RKO (cell line): ENCODE results near the gene ABCC3.

Experiments used
- DNase-seq: peaks from one replicate; pipeline ENCODE4 v3.0.0-alpha.2; 2016; ENCODE audit warnings: low spot score

Gene ABCC3, protein sequence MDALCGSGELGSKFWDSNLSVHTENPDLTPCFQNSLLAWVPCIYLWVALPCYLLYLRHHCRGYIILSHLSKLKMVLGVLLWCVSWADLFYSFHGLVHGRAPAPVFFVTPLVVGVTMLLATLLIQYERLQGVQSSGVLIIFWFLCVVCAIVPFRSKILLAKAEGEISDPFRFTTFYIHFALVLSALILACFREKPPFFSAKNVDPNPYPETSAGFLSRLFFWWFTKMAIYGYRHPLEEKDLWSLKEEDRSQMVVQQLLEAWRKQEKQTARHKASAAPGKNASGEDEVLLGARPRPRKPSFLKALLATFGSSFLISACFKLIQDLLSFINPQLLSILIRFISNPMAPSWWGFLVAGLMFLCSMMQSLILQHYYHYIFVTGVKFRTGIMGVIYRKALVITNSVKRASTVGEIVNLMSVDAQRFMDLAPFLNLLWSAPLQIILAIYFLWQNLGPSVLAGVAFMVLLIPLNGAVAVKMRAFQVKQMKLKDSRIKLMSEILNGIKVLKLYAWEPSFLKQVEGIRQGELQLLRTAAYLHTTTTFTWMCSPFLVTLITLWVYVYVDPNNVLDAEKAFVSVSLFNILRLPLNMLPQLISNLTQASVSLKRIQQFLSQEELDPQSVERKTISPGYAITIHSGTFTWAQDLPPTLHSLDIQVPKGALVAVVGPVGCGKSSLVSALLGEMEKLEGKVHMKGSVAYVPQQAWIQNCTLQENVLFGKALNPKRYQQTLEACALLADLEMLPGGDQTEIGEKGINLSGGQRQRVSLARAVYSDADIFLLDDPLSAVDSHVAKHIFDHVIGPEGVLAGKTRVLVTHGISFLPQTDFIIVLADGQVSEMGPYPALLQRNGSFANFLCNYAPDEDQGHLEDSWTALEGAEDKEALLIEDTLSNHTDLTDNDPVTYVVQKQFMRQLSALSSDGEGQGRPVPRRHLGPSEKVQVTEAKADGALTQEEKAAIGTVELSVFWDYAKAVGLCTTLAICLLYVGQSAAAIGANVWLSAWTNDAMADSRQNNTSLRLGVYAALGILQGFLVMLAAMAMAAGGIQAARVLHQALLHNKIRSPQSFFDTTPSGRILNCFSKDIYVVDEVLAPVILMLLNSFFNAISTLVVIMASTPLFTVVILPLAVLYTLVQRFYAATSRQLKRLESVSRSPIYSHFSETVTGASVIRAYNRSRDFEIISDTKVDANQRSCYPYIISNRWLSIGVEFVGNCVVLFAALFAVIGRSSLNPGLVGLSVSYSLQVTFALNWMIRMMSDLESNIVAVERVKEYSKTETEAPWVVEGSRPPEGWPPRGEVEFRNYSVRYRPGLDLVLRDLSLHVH (N-terminal part only)

DNA sequence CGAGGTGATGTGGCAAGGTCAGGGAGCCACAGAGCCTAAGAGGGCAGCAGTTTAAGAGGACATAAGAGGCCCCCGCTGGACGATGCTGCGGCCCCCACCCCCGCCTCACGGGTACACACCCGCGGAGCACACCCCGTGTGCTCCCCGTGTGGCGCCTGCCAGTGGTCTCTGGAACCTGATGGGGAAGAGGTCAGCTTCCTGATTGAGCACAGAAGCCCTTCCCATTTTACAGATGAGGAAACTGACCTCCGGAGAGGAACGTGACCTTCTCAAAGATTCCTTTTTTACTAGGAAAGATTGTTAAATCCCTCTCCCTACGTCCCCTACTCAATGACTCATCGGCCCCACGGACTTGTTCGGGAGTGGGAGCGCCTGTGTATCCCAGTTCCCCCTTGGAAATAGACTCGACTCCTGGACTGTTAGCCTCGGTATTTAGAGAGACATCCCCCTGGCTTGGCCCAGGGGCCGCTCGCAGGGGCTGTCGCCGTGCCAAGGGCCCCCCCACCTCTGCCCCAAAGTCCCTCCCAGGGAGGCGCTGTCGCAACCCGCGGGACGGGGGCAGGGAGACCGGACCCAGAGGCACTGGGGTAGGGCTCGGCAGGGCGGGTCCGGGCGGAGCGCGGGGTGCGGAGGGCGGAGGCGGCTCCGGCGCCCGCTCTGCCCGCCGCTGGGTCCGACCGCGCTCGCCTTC lies at the start of gene ABCC3:
Gene ABCC3 (plus strand): TSS at position 658 of the 691 bp plus-strand sequence. CDS start 56 bp downstream, outside the sequence.
- no peak for DNase-seq

DNA sequence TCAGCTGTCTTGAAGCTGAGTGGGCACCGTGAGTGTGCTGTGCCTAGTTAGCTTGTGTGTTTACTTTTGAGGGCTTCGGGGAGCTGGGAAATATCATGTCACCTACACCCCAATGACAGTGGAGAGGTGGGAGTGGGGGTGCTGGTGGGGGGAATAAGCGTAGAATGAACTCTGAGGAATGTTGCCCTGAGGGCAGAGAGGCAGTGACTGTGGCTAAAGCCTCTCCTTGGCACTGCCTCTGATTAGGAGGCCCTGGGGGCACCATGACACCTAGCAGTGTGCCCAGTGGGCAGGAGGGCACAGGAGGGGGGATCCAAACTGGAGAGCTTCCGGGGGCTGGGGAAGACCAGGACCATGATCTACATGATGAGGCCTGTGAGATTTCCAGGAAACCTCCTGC lies 49.3 kb upstream of the ABCC3 start:
- DNase-seq = no peak

- DNase-seq = no peak
Observed at GRCh38 chr17:50585891-50586290, 48.8 kb upstream of the ABCC3 start.

GRCh38 chr17:50586421-50587247 lies 48.0 kb upstream of the ABCC3 start:
- no peak for DNase-seq

DNA sequence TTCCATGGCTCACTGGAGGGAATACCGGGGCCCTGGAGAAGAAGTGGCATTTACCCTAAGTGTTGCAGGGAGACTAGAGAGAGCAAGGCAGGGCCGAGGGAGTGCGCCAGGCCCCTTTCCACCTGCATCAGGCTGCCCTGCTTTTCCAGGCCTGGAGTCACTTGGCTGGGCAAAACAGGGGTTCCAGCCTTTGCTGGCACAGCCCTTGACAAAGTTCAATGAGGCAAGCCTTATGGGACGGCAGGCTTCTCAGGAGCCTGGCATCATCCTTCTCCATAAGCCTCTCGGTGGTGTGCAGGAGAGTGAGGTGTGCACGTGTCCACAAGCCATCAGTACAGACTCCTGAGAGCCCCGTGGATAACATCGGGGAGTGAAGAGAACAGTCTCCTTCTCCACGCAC lies 47.1 kb upstream of the ABCC3 start:
- DNase-seq = no peak

DNA sequence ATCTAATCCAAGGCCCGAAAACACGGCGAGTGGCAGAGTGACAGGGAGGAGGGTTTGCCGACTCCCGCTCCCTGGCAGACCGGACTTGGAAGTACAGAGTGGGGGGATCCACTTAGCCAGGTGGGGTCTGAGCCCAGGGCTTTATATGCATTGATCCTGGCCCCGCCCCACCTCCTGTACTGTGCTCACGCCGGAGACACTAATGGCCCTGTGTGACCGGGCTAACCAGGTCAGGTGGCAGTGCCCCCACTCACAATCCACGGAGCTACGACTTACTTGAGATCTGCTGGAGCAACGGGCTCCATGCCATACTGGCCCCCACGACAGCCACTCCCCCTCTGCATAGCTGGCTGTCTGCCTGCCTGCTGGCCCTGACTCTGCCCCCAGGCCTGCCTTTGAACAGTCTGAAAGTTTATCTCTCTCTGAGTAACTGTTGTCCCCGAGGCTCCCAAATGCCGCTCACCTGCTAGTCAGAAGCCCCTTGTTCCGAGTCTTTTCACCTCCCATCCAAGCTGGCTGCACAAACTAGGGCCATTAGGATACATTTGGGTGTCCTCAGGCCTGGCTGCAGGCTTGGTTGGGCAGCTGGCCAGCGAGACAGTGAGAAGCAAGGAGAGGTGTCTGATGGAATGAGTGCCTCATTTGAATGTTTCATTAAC lies 46.2 kb upstream of the ABCC3 start:
- DNase-seq = no peak

DNA sequence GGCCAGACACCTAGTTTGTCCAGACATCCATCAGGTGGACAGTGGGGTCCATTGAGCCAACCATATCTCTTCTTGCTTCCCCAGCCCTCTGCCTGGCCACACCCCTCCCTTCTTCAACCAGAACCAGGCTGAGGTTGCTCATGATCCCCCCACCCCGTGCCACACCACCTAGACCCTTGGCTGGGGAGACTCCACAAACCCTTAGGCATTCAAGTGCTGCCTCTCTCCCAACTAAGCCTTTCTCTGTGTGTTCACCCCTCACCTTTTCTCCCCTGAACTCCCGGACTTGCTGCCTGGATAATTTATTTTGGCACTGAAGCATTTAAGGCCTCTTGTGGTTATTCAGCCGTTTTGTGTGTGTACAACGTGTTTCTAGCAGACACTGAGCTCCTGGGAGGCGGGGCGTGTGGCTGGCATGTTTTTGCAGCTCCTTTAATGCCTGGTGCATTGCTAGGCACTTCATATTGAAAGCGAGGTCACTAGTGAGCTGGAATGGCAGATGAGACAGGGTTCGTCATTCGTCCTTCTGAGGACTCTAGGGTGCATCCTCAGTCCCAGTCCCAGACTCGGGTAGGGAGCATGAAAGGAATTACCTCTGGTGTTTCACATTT lies 45.5 kb upstream of the ABCC3 start:
- DNase-seq = no peak

GRCh38 chr17:50590946-50591737 lies 43.5 kb upstream of the ABCC3 start:
- DNase-seq = no peak

DNA sequence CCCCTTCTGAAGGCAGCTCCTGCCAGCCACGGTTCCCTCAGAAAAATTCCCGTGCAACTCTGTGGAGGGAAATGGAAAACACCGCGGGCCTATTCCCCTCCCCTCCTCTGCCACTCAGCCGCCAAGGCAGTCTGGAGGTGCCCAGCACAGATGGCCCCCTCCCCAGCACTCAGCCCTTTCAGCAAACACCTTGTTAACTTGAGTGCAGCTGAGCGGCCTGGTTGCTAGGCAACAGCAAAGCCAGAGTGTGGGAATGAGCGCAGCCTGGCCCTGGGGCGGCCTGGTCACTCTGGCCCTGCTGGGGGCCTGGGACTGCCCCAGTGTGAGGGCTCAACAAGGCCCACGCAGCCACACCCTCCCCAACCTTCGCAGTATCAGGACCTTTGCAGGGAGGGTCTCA lies 41.4 kb upstream of the ABCC3 start:
- DNase-seq = no peak

DNA sequence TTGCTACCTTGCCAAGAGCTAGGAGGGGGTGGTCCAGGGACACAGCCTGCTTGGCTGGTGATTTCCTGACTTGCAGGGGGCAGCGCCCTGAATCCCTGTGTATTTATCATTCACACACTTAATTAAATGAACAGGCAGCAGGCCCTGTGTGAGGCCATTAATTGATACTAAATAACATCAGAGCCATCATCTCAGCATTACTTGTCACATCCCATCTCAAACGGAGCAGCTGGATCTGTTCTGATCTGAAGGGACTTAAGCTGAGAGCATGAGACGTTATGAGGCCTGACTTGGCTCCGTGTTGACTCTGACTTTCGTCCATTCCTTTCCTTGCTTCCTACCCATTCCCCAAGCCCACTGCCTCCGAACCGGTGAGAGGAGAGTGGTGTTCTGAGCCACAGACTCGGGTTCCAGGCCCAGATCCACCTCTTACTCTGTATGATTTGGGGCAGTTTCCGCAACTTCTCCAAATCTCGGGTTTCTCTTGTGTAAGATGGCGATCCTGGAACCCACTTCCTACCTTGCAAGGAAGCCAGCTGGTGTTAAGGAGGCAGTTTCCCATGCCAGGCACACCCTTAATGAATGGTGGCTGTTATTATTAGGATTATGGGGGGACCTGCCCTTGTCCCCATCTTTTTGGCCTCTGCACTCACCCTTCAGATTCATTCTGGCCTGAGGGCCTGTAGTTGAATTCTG lies 40.4 kb upstream of the ABCC3 start:
- DNase-seq = no peak

GRCh38 chr17:50594892-50595291 lies 39.8 kb upstream of the ABCC3 start:
- no peak for DNase-seq

DNA sequence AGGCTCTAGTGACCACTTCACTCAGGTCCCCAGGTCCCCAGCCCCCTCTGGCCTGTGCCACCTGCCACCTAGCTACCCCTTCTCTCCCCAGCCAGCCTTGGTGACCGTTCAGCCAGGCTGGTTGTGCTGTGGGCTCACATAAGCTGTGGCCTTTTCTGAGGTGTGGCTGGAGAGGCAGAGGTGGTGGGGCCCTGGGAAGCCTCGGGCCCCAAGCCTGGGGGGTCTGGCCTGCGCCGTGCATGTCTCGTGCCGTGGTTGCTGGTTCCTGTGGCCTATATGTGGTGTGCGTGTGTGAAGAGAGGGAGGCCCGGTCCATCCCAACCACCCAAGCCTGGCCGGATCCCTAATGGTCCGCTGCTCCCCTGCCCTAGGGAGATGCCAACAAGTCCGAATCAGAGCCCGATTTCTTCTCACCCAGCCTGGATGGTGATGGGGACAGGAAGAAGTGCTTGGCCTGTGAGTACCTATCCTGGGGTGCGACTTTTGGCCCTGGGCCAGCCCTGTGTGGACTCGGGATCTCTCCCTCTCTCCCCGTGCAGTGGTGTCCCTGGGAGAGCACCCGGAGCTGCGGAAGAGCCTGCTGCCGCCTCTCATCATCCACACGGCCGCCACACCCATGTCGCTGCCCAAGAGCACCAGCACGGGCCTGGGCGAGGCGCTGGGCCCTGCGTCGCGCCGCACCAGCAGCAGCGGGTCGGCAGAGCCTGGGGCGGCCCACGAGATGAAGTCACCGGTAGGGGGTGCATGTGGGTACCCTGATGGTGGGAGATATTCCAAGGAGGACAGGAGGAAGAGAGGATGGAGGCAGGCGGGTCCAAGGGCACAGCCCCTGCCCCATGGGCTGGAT lies 38.3 kb upstream of the ABCC3 start:
- no peak for DNase-seq

GRCh38 chr17:50598487-50598886 lies 36.2 kb upstream of the ABCC3 start:
- DNase-seq = no peak

- no peak for DNase-seq
Observed at GRCh38 chr17:50599606-50600005, 35.1 kb upstream of the ABCC3 start.

GRCh38 chr17:50601823-50602375 lies 32.8 kb upstream of the ABCC3 start:
- DNase-seq = no peak

- DNase-seq = no peak
Observed at GRCh38 chr17:50602836-50603235, 31.8 kb upstream of the ABCC3 start.

DNA sequence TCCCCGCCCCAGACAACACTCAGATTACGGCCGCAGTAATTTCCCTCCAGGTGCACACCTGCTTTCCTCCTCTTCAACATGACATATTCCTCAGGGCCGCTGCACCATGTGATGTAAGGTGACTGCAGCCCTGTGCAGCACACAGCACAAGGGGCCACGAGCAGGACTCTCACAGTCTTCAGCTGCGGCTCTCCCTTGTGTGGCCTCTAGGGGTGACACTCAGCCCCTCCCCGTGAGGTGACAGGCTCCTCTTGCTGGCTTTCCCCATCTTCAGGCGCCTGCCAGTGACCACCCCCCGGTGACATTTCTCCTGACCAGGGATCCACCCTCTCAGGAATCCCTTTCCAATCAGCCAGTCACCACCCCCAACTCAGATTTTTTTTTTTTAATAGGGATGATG lies 31.3 kb upstream of the ABCC3 start:
- DNase-seq = no peak
